SK-N-MC (cell line): ENCODE results near the gene TRABD2B.

ENCODE experiments used
- EZH2 ChIP-seq: fragments of 200-600 bp; sonication (generic); IDR thresholded peaks from one replicate; pipeline ENCODE4 v1.6.1; 2017; ENCODE audit warnings: antibody characterized with exemption
- FOXP2 ChIP-seq: optimal IDR thresholded peaks from 2 replicates; pipeline ENCODE3; 2011; ENCODE audit warnings: mild to moderate bottlenecking, moderate library complexity; ENCODE audit not compliant: insufficient read depth; ENCODE audit errors: extremely low read length, control extremely low read depth
- POLR2AphosphoS5 ChIP-seq: IDR thresholded peaks from 2 replicates; pipeline ENCODE4 v1.6.1; 2012; ENCODE audit warnings: mild to moderate bottlenecking, low read depth, low read length, borderline replicate concordance

- TF ChIP-seq FOXP2: no peak
- TF ChIP-seq POLR2AphosphoS5: no peak
- no peak for TF ChIP-seq EZH2
These were observed 1.9 kb upstream of the TRABD2B start for GRCh38 chr1:47999097-47999496.
